ENCODE results near the gene COL15A1. TPM values are rescaled to one million over a fixed set of nuclear protein-coding genes. Genes with fewer than 3 reads are reported as not detected.

Gene COL15A1
- total and polyA plus RNA-seq, 2 of the 13 experiments (the other 11 are each of a cell fraction or from before 2014, with no cell fraction given), result not detected

- no peak for TF ChIP-seq MAZ (IDR thresholded peaks at IDR 0.05; ENCODE audit: borderline replicate concordance, low read depth, low read length)
- TF ChIP-seq MAZ (CRISPR knock-in tag; IDR thresholded peaks at IDR 0.05; ENCODE audit: low read depth), result peak; percentile 55; the same call in 1 of the 2 replicates
- TF ChIP-seq SYNCRIP (IDR thresholded peaks at IDR 0.05; ENCODE audit: insufficient read depth, low read depth, low read length), result no peak
- peak; percentile 36; the same call in 1 of the 2 replicates for TF ChIP-seq GABPB1 (CRISPR knock-in tag; IDR thresholded peaks at IDR 0.05)
- TF ChIP-seq MIER2 (CRISPR knock-in tag; IDR thresholded peaks at IDR 0.05), result no peak
- TF ChIP-seq ZNF883 (CRISPR knock-in tag; IDR thresholded peaks at IDR 0.05; ENCODE audit: not compliant biosample characterization), result no peak
- no peak for TF ChIP-seq ZNF558 (CRISPR knock-in tag; IDR thresholded peaks at IDR 0.05; ENCODE audit: borderline replicate concordance)
- TF ChIP-seq SALL1 (CRISPR knock-in tag; IDR thresholded peaks at IDR 0.05), result peak; percentile 32; the same call in 1 of the 2 replicates
- TF ChIP-seq PATZ1 (CRISPR knock-in tag; IDR thresholded peaks at IDR 0.05), result peak; percentile 50; the same call in 1 of the 2 replicates
- TF ChIP-seq SKI (IDR thresholded peaks at IDR 0.05; ENCODE audit: partially characterized antibody), result peak; percentile 58
- 0 out of 2 replicates have a peak, but pooled peaks have one; percentile 56 for TF ChIP-seq TP53 (CRISPR knock-in tag; conservative IDR thresholded peaks at IDR 0.05)
- peak; percentile 11; the same call in 1 of the 2 replicates for TF ChIP-seq SP5 (CRISPR knock-in tag; IDR thresholded peaks at IDR 0.05; ENCODE audit: borderline replicate concordance, low read depth)
- 0 out of 2 replicates have a peak, but pooled peaks have one; percentile 18 for TF ChIP-seq KLF12 (CRISPR knock-in tag; IDR thresholded peaks at IDR 0.05; ENCODE audit: borderline replicate concordance)
- no peak for TF ChIP-seq ZBTB7B (CRISPR knock-in tag; IDR thresholded peaks at IDR 0.05)
- no peak for TF ChIP-seq GTF2F1 (IDR thresholded peaks at IDR 0.05; ENCODE audit: low read length)
- TF ChIP-seq HMGA1 (CRISPR knock-in tag; conservative IDR thresholded peaks at IDR 0.05), result no peak
- TF ChIP-seq IKZF4 (CRISPR knock-in tag; IDR thresholded peaks at IDR 0.05; ENCODE audit: borderline replicate concordance, low read depth, not compliant biosample characterization), result no peak
- TF ChIP-seq HNF4A (CRISPR knock-in tag; IDR thresholded peaks at IDR 0.05), result no peak
- no peak for TF ChIP-seq THAP8 (CRISPR knock-in tag; IDR thresholded peaks at IDR 0.05; ENCODE audit: borderline replicate concordance)
- no peak for TF ChIP-seq ZMYM2 (CRISPR knock-in tag; IDR thresholded peaks at IDR 0.05)
- TF ChIP-seq ATF7-NPFF (CRISPR knock-in tag; IDR thresholded peaks at IDR 0.05; ENCODE audit: low read depth), result peak; percentile 32; the same call in 1 of the 2 replicates
- TF ChIP-seq CTCF (CRISPR knock-in tag; IDR thresholded peaks at IDR 0.05), result peak; percentile 21; the same call in 1 of the 2 replicates
- TF ChIP-seq ZNF367 (CRISPR knock-in tag; IDR thresholded peaks at IDR 0.05; ENCODE audit: borderline replicate concordance), result 0 out of 2 replicates have a peak, but pooled peaks have one; percentile 34
- TF ChIP-seq ATF7 (IDR thresholded peaks at IDR 0.05), result no peak
- TF ChIP-seq ATF7 (CRISPR knock-in tag; IDR thresholded peaks at IDR 0.05), result no peak
- TF ChIP-seq ZNF781 (CRISPR knock-in tag; IDR thresholded peaks at IDR 0.05; ENCODE audit: borderline replicate concordance, not compliant biosample characterization), result no peak
Measured at GRCh38 chr9:99104459-99105151, 160.9 kb downstream of the COL15A1 start, which contains the start of gene TGFBR1 (continued).
